IPS-18a (cell line): ENCODE measurements around the gene BICRA.
A peak's percentile ranks its signal among the peaks of the same experiment; 100 is the strongest.
"Not testable (repeated sequence)": the region's sequence is repeated elsewhere in the genome, so short reads cannot be mapped to it uniquely, and the experiment has no call there.

Experiments
- H3K27ac ChIP-seq: one replicate; pipeline ENCODE4 v1.5.1; 2013; ENCODE audit warnings: low read length
- H3K27me3 ChIP-seq: one replicate; pipeline ENCODE4 v1.6.1; 2013; ENCODE audit warnings: mild to moderate bottlenecking, low read length; ENCODE audit not compliant: control insufficient read depth, insufficient read depth
- H3K36me3 ChIP-seq: one replicate; pipeline ENCODE4 v1.6.1; 2013; ENCODE audit warnings: low read depth, low read length; ENCODE audit not compliant: control insufficient read depth
- H3K4me1 ChIP-seq: one replicate; pipeline ENCODE4 v1.6.1; 2013; ENCODE audit warnings: low read depth, low read length; ENCODE audit not compliant: control insufficient read depth
- H3K4me3 ChIP-seq: one replicate; pipeline ENCODE4 v1.5.1; 2013; ENCODE audit warnings: low read length
- H3K9ac ChIP-seq: one replicate; pipeline ENCODE4 v1.6.1; 2013; ENCODE audit warnings: mild to moderate bottlenecking, low read length, moderate library complexity
- H3K9me3 ChIP-seq: one replicate; pipeline ENCODE4 v1.6.1; 2013; ENCODE audit warnings: low read depth, low read length; ENCODE audit not compliant: control insufficient read depth

The BICRA gene

DNA sequence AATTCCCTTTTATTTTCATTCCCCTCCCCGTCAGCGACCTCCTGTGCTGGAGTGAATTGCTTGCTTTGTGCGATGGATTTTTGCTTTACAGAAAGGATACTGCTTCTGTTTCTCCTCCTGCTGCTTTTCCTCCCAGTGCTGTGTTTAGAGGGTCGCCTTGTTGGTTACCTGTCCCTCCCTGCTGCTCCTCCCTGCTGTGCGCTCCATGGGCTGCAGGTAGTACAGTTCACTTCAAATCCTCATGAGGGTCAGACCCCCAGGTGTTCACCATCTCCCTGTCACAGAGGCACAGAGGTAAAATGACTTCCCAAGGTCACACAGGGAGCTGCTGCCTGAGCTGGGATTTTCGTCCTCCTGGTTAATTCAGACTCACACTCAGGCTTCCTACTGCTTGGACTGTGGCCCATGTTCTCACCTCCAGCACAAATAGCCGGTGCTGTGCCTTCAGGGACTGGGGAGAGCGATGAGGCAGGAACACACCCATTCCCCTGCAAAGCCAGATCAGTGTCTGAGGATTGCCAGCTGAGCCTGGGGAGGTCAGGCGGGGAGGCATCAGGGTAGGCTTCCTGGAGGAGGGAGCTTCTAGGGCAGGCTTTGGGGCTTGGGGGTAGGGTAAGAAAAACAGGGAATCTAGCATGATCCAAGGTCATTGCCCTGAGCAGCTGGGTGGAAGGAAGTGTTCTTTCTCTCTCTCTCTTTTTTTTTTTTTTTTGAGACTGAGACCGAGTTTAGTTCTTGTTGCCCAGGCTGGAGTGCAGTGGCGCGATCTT, 14.4 kb downstream of the BICRA start:
- Histone ChIP-seq H3K27ac (peak overlapping the region; percentile 51), H3K36me3 (no peaks in the 10 kb centered on the region), H3K27me3 (no peaks in the 10 kb centered on the region), H3K9me3 (no peaks in the 10 kb centered on the region), H3K4me3 (no peak overlapping the region), H3K9ac (no peak overlapping the region), H3K4me1 (peaks cover 29% of the 10 kb centered on the region)

DNA sequence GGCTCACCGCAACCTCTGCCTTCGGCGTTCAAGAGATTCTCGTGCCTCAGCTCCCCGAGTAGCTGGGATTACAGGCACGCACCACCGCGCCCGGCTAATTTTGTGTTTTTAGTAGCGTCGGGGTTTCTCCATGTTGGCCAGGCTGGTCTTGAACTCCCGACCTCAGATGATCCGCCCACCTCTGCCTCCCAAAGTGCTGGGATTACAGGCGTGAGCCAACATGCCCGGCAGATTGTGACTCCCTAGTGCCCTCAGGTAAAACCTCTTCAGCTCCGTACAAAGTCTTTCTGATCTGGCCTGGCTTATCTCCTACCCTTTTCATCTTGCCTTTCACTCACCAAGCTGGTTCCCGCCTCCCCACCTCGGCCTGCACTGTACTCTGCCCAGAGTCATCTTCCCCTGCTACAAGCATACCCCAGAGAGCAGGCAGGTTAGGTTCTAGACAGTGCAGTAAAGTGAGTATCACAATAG, 15.0 kb downstream of the BICRA start:
- H3K4me1 ChIP-seq: peaks cover 26% of the 10 kb centered on the region
- no peak overlapping the region for H3K9ac ChIP-seq
- H3K27ac ChIP-seq: no peak overlapping the region
- no peaks in the 10 kb centered on the region for H3K9me3 ChIP-seq
- no peaks in the 10 kb centered on the region for H3K27me3 ChIP-seq
- H3K36me3 ChIP-seq: no peaks in the 10 kb centered on the region
- H3K4me3 ChIP-seq: no peak overlapping the region

DNA sequence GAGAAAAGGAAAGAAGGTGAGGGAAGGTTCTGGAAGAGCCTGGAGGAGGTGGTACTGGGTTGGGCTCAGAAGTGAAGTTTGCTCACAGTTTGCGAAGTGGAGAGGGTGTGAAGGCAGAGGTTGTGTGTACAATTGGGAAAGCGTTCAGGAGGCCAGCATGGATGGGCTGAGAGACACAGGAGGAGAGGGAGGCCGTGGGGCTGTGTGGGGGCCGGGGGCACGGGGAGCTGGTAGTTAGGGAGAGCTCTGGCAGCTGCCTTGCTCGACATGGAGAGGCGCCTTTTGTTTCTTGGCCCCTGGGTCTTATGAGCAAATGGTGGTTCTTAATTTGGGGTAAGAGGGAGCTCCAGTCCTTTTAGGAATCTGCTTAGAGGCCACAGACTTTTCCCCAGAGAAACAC, 16.7 kb downstream of the BICRA start:
- Histone ChIP-seq H3K27me3 (no peaks in the 10 kb centered on the region), H3K9ac (no peak overlapping the region), H3K9me3 (no peaks in the 10 kb centered on the region), H3K27ac (no peak overlapping the region), H3K4me1 (peaks cover 16% of the 10 kb centered on the region), H3K36me3 (no peaks in the 10 kb centered on the region), H3K4me3 (no peak overlapping the region)

DNA sequence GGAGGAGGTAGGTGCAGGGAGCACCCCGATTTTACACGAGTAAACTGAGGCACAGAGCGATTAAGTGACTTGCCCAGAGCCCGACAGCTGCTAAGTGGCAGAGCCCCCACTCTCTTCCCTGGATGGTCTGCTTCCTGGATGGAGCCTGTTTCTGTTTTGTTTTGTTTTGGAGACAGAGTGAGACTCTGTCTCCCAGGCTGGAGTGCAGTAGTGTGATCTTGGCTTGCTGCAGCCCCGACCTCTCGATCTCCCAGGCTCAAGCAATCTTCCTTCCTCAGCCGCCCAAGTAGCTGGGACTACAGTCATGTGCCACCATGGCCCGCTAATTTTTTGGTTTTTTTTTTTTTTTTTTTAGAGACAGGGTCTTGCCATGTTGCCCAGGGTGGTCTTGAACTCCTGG, 17.3 kb downstream of the BICRA start:
- H3K9me3 ChIP-seq: no peaks in the 10 kb centered on the region
- no peaks in the 10 kb centered on the region for H3K27me3 ChIP-seq
- peaks cover 10% of the 10 kb centered on the region for H3K4me1 ChIP-seq
- no peak overlapping the region for H3K4me3 ChIP-seq
- no peaks in the 10 kb centered on the region for H3K36me3 ChIP-seq
- no peak overlapping the region for H3K27ac ChIP-seq
- H3K9ac ChIP-seq: no peak overlapping the region

DNA sequence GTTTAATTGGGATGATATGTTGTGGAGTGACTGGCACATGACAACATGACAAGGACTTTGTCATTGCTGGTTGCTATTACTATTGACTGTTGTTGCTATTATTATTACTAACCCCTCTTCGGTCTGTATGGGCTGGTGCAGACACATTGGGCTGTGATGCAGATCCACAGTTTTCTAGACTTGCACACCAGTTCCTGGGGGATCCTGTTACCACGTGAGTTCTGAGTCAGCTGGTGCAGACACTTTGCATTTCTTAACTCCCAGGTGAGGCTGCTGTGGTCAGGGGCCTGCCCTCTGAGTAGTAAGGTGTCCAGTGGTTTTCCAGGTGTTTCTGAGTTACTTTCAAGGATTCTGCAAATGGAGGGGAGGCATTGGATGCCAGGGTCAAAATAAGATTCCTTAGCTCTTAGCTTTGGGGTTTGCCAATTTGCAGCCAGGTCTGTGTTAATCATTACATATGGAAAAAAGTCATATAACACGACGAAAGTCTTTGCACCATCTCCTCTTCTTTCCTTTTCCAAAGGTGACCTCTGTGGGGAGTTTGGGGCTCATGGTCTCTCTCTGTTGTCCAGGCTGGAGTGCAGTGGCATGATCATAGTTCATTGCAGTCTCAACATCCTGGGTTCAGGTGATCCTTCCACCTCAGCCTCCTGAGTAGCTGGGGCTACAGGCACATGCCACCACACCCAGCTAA, 19.3 kb downstream of the BICRA start:
- H3K4me1 ChIP-seq: peaks cover 8% of the 10 kb centered on the region
- no peak overlapping the region for H3K4me3 ChIP-seq
- no peaks in the 10 kb centered on the region for H3K27me3 ChIP-seq
- no peak overlapping the region for H3K9ac ChIP-seq
- H3K27ac ChIP-seq: no peak overlapping the region
- H3K36me3 ChIP-seq: no peaks in the 10 kb centered on the region
- no peaks in the 10 kb centered on the region for H3K9me3 ChIP-seq

DNA sequence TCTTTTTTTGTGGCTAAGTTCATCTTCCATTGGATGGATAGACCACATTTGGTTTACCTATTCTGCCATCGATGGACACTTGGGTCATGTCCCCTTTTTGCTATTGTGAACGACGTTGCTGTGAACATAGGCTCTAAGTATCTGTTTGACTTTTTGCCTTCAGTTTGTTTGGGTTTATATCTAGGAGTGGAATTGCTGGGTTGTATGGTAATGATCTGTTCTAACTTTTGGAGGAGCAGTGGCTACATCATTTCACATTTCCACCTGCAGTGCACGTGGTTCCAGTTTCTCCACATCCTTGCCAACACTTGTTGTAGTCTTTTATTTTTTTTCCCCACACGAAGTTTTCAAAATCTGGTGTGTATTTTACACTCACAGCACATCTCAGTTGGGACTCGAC, 21.7 kb downstream of the BICRA start:
- Histone ChIP-seq H3K4me1 (peaks cover 7% of the 10 kb centered on the region), H3K9me3 (no peaks in the 10 kb centered on the region), H3K27me3 (no peaks in the 10 kb centered on the region), H3K27ac (no peak overlapping the region), H3K9ac (no peak overlapping the region), H3K4me3 (no peak overlapping the region), H3K36me3 (no peaks in the 10 kb centered on the region)

DNA sequence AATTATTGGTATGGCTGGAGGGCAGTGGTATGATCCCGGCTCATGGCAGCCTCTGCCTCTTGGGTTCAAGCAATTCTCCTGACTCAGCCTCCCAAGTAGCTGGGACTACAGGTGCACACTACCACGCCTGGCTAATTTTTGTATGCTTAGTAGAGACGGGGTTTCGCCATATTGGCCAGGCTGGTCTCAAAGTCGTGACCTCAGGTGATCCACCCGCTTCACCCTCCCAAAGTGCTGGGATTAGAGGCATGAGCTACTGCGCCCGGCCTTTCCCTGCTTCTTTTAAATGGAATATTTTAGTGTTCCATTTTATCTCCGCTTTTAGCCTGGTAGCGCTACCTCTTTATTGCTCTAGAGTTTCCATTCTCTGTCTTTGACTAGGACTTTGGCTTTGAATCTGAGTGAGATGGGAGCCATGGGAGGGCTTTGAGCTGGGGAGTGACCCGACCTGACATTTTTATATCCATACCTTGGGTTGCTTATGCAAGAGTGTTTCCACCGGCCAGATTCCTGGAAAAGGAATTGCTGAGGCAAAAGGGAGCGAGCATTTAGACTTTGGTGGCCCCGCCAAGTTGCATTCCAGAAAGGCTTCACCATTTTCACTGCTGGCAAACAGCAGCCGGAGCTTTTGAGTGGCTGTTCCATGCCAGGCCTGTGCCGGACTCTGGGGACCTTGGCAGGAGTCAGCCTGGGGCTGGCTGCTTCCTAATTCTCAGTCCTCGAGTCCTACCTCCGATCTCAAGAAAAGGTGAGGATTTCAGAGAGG, 22.9 kb downstream of the BICRA start:
- no peaks in the 10 kb centered on the region for H3K36me3 ChIP-seq
- H3K4me1 ChIP-seq: peaks cover 3% of the 10 kb centered on the region

DNA sequence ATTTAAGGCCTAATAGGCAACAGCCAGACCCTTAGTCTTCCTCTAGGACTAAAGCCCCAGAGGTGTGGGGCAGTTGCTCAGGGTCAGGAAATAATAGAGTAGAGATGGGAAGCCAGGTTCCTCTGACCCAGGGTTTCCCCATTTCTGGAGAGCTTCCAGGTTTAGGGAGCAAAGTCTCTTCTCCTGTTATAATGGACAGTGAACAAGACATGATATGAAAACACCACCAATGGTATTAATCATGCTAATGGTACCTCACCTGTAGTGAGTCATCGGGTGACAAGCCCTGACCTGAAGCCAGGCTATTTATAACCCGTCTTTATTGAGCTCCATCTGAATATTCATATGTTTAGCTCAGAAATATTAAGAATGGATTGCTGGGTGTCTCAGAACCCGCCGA, 24.6 kb downstream of the BICRA start:
- Histone ChIP-seq H3K27me3 (no peaks in the 10 kb centered on the region), H3K27ac (no peak overlapping the region), H3K4me3 (no peak overlapping the region), H3K4me1 (peaks cover 3% of the 10 kb centered on the region), H3K9ac (no peak overlapping the region), H3K36me3 (no peaks in the 10 kb centered on the region), H3K9me3 (no peaks in the 10 kb centered on the region)

More for the DNA sequence above, 22.9 kb downstream of the BICRA start:
- H3K27me3 ChIP-seq: no peaks in the 10 kb centered on the region
- H3K4me3 ChIP-seq: no peak overlapping the region
- H3K27ac ChIP-seq: no peak overlapping the region
- H3K9me3 ChIP-seq: no peaks in the 10 kb centered on the region
- no peak overlapping the region for H3K9ac ChIP-seq

DNA sequence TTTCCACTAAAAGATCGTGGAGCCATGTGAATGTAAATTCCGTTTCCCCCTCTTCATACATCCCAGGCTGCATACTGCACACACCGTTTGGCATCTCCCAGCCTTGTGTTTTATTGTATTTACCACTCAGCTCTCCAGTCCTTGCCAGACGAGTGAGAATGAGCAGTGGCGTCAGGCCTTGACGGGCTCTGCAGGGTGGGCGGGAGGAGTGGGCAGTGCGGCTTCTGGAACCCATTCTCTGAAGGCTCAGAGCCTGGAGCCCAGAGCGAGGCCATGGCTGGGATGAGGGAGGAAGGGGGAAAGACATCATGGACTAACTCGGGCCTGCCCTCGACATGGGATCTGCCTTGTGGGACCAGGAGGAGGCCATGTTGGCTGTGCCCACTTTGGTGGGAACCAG, 25.1 kb downstream of the BICRA start:
- Histone ChIP-seq H3K27me3 (no peaks in the 10 kb centered on the region), H3K4me3 (no peak overlapping the region), H3K9ac (no peak overlapping the region), H3K4me1 (peaks cover 3% of the 10 kb centered on the region), H3K36me3 (no peaks in the 10 kb centered on the region), H3K9me3 (no peaks in the 10 kb centered on the region), H3K27ac (no peak overlapping the region)

DNA sequence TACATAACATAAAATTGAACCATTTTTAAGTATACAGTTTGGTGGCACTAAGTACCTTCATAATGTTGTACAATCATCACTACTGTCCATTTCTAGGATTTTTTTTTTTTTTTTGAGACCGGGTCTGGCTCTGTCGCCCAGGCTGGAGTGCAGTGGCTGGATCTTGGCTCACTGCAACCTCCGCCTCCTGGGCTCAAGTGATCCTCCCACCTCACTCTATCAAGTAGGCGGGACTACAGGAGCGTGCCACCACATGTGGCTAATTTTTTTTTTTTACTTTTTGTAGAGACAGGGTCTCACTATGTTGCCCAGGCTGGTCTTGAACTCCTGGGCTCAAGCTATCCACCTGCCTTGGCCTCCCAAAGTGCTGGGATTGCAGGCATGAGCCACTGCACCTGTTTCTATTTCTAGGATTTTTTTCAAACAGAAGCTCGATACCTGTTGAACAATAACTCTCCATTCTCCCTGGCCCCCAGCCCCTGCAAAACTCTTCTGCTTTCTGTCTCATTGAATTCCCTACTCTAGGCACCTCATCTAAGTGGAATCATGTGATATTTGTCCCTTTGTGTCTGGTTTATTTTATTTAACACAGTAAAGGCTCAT, 26.3 kb downstream of the BICRA start:
- H3K27me3 ChIP-seq, H3K4me1 ChIP-seq, H3K9me3 ChIP-seq, H3K27ac ChIP-seq, H3K4me3 ChIP-seq, H3K36me3 ChIP-seq, H3K9ac ChIP-seq: not testable (repeated sequence)

DNA sequence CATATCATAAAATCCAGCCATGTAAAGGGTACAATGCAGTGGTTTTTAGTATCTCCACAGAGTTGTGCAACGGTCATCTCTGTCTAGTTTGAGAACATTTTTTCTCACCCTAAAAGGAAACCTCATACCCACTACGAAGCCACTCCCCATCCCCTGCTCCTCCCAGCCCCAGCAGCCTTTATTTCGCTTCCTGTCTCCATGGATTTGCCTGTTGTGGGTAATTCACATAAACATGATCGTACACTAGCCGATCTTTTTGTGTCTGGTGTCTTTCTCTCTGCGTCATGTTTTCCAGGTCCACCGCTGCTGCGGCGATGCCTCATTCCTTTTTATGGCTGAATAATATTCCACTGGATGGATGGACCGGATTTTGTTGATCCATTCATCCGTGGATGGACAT, 28.6 kb downstream of the BICRA start:
- Histone ChIP-seq H3K9ac (no peak overlapping the region), H3K27ac (no peak overlapping the region)

More for the DNA sequence above, 28.6 kb downstream of the BICRA start:
- Histone ChIP-seq H3K4me1 (peaks cover 3% of the 10 kb centered on the region), H3K36me3 (no peaks in the 10 kb centered on the region), H3K4me3 (no peak overlapping the region), H3K9me3 (no peaks in the 10 kb centered on the region), H3K27me3 (no peaks in the 10 kb centered on the region)
